Brain microvascular endothelial cell (primary cell): ENCODE data around the gene FOXC1.

ENCODE experiments used
- DNase-seq: peaks from one replicate; pipeline ENCODE4 v3.0.0-alpha.2; 2020
- H3K27ac ChIP-seq: fragments of 250-450 bp; sonication (Bioruptor Pico); 2 replicates; pipeline ENCODE4 v1.5.1; 2020; ENCODE audit warnings: mild to moderate bottlenecking, moderate library complexity
- H3K27me3 ChIP-seq: fragments of 250-450 bp; sonication (Bioruptor Pico); replicated peaks from 2 replicates; pipeline ENCODE4 v1.5.1; 2020; ENCODE audit warnings: mild to moderate bottlenecking
- H3K36me3 ChIP-seq: fragments of 250-450 bp; sonication (Bioruptor Pico); replicated peaks from 2 replicates; pipeline ENCODE4 v1.5.1; 2020; ENCODE audit warnings: mild to moderate bottlenecking
- H3K4me3 ChIP-seq: 2 replicates; pipeline ENCODE4 v1.5.1; 2011; ENCODE audit warnings: low read depth, mild to moderate bottlenecking, control low read depth, low read length, moderate library complexity
- in situ Hi-C: cut with HindIII; loops from 2 replicates; pipeline ENCODE4 v1.10.0; 2017; ENCODE audit warnings: low sequenced_read_pairs, low pct_ligation_motif_present
- TF ChIP-seq, protein P1 (sequence below): IDR thresholded peaks from 2 replicates; pipeline ENCODE4 v1.5.1; 2011; ENCODE audit warnings: low read depth, mild to moderate bottlenecking, moderate library complexity, low read length, control low read depth, inconsistent platforms; ENCODE audit errors: missing control alignments

FOXC1 gene

GRCh38 chr6:1609648-1610496 is at the start of gene FOXC1:
Gene FOXC1 (plus strand): TSS chr6:1609915. CDS start chr6:1610446, 531 bp downstream.
- in situ Hi-C loops: loop anchor here (25.0 kb wide), 2 partner anchors 502 to 752 kb away; no protein-coding TSS in a partner anchor
- H3K27me3 ChIP-seq: peaks cover 43% of the 10 kb centered on the region
- peak within 1 kb of the TSS; percentile 55 for H3K27ac ChIP-seq
- peak within 1 kb of the TSS; percentile 59 for H3K4me3 ChIP-seq
- H3K36me3 ChIP-seq: no peaks in the 10 kb centered on the region
- peak; percentile 85 for DNase-seq
- TF ChIP-seq, protein P1, sequence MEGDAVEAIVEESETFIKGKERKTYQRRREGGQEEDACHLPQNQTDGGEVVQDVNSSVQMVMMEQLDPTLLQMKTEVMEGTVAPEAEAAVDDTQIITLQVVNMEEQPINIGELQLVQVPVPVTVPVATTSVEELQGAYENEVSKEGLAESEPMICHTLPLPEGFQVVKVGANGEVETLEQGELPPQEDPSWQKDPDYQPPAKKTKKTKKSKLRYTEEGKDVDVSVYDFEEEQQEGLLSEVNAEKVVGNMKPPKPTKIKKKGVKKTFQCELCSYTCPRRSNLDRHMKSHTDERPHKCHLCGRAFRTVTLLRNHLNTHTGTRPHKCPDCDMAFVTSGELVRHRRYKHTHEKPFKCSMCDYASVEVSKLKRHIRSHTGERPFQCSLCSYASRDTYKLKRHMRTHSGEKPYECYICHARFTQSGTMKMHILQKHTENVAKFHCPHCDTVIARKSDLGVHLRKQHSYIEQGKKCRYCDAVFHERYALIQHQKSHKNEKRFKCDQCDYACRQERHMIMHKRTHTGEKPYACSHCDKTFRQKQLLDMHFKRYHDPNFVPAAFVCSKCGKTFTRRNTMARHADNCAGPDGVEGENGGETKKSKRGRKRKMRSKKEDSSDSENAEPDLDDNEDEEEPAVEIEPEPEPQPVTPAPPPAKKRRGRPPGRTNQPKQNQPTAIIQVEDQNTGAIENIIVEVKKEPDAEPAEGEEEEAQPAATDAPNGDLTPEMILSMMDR: no peak

DNA sequence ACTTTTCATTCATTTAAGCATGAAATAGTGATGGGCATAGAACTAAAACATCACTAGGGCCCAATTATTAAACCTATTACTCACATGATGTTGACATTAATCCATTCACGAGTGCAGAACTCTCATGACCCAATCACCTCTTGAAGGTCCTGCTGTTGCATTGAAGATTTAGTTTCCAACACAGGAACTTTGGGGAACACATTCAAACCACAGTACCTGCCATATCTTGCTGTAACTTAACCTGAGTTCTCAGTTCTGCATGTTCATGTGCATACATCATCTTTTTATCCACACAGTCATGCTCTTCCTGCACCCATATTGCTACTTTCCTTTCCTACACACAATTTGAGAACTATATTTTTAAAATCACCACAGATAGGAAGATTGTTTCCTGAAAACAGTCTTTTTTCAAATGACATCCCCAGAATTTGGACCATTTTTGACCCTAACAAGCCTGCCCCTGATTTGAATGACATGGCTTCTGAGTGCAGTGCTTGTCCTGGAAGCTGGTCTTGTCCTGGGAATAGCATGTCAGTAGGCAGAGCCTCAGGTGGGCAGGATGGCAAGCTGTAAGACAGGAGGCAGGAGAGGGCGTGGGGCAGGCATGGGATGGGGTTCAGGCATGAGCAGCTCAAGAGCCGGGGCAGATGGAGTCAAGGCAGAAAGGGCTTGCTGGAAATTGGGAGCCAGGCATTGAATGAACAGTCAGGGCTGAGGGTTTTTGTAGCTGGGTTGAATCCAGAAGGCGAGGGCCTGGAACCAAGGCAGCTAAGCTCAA is 49.2 kb upstream of the FOXC1 start:
- in situ Hi-C loops: no loop called here
- Histone ChIP-seq H3K27me3 (no peaks in the 10 kb centered on the region), H3K27ac (no peak overlapping the region), H3K4me3 (no peak overlapping the region), H3K36me3 (no peaks in the 10 kb centered on the region)
- TF ChIP-seq, protein P1: no peak
- DNase-seq: no peak

DNA sequence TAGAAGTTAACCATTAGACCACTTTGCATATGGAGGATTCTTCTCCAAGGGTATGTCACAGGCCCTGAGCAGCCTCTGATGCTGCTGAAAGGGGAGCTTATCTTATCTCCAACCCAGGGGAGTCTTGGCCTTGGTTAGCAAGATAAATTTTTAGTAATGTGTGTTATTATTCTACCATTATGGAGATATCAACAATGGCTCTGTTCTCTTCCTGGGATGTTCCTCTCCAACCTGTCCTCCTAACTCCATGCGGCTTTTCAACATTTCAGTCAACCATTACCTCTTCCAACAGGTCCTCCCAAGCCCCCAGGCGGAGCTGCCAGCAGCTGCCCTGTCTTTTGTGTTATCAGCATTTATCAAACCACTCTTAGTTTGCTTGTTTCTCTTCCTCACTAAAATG is 48.4 kb upstream of the FOXC1 start:
- in situ Hi-C loops: no loop called here
- no peaks in the 10 kb centered on the region for H3K36me3 ChIP-seq
- H3K27ac ChIP-seq: no peak overlapping the region
- H3K27me3 ChIP-seq: no peaks in the 10 kb centered on the region
- no peak for DNase-seq
- no peak overlapping the region for H3K4me3 ChIP-seq
- TF ChIP-seq, protein P1: no peak

DNA sequence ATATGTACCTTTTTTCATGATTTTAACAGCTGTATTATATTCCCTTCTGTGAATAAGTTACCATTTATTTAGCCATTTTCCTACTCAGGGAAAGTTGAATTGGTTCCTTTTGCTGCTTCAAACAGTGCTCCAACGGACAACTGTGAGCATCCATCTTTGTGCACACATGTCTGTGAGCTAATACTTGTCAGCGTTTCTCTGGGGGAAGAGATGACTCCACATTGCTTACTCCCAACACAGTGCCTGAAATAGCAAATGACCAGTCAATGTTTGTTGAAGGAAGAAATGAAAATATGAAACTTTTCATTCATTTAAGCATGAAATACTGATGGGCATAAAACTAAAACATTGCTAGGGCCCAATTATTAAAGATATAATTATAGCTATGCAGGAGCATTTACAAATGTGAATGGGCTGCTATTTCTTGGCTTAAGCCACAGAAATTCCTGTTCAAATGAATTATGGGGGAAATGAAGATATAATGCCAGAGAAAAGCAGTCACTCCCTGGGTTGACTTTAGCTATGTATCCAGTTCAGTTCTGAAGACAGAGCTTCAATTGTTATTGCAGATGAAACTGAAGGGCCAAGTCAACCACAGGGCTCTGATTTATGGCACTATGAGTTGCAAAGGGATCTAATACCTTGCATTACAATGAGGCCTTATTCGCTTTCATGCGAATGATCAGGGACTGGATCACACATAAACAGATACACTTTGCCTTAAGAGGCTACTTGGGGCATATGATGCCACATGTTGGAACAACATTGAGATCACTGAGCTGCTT is 47.4 kb upstream of the FOXC1 start:
- no peaks in the 10 kb centered on the region for H3K27me3 ChIP-seq
- H3K27ac ChIP-seq: no peak overlapping the region
- in situ Hi-C loops: no loop called here
- no peak for DNase-seq
- H3K36me3 ChIP-seq: no peaks in the 10 kb centered on the region
- TF ChIP-seq, protein P1: no peak
- no peak overlapping the region for H3K4me3 ChIP-seq

- H3K27me3 ChIP-seq: no peaks in the 10 kb centered on the region
- H3K36me3 ChIP-seq: no peaks in the 10 kb centered on the region
- TF ChIP-seq, protein P1: no peak
- H3K4me3 ChIP-seq: no peak overlapping the region
- no peak for DNase-seq
- in situ Hi-C loops: no loop called here
- H3K27ac ChIP-seq: no peak overlapping the region
These were observed 40.3 kb upstream of the FOXC1 start for GRCh38 chr6:1569377-1569776.
